Islet of Langerhans (tissue), 1 donor: ENCODE results near the gene CPSF2.

Experiments
- FAIRE-seq: peaks from one replicate; lab custom pipeline; 2011; peaks lifted over from hg19 to GRCh38; lab: Jason Lieb, UNC

CPSF2 gene

GRCh38 chr14:92121670-92122350 lies at the start of gene CPSF2, which contains the start of gene NDUFB1:
Gene CPSF2, plus strand, starts transcription at chr14:92121969. Its CDS starts 9,016 bp downstream, at chr14:92130985.
Gene NDUFB1, minus strand, starts transcription at chr14:92121706. Its CDS starts 4,069 bp downstream, at chr14:92117637.
- no peak for FAIRE-seq

- FAIRE-seq, result no peak
Observed at GRCh38 chr14:92074555-92074954, 47.2 kb upstream of the CPSF2 start.

- no peak for FAIRE-seq
Observed at GRCh38 chr14:92088494-92088893, 33.3 kb upstream of the CPSF2 start.

GRCh38 chr14:92093320-92093719 lies 28.4 kb upstream of the CPSF2 start:
- FAIRE-seq, result no peak

GRCh38 chr14:92099802-92100201 lies 22.0 kb upstream of the CPSF2 start:
- no peak for FAIRE-seq

GRCh38 chr14:92103363-92103989 lies 18.3 kb upstream of the CPSF2 start:
- no peak for FAIRE-seq

- FAIRE-seq, result no peak
Observed at GRCh38 chr14:92105073-92105892, 16.5 kb upstream of the CPSF2 start.

GRCh38 chr14:92105893-92106142 lies 16.0 kb upstream of the CPSF2 start:
- no peak for FAIRE-seq

- FAIRE-seq, result peak; percentile 56
Observed at GRCh38 chr14:92106143-92106926, 15.4 kb upstream of the CPSF2 start, which contains the start of gene ATXN3. Gene ATXN3, minus strand, starts transcription at chr14:92106582. Its CDS starts 30 bp downstream, at chr14:92106552.

GRCh38 chr14:92108345-92109254 lies 13.2 kb upstream of the CPSF2 start:
- FAIRE-seq, result no peak

- no peak for FAIRE-seq
Observed at GRCh38 chr14:92109490-92109889, 12.3 kb upstream of the CPSF2 start.

GRCh38 chr14:92121207-92121669 lies 531 bp upstream of the CPSF2 start:
- no peak for FAIRE-seq

GRCh38 chr14:92122351-92122677 lies 545 bp downstream of the CPSF2 start:
- no peak for FAIRE-seq

GRCh38 chr14:92122761-92123160 lies 992 bp downstream of the CPSF2 start:
- no peak for FAIRE-seq

- FAIRE-seq, result no peak
Observed at GRCh38 chr14:92134456-92134855, 12.7 kb downstream of the CPSF2 start.

GRCh38 chr14:92135269-92135668 lies 13.5 kb downstream of the CPSF2 start:
- FAIRE-seq, result peak; percentile 72

- FAIRE-seq, result no peak
Observed at GRCh38 chr14:92143309-92143708, 21.5 kb downstream of the CPSF2 start.

GRCh38 chr14:92143962-92144361 lies 22.2 kb downstream of the CPSF2 start:
- no peak for FAIRE-seq

GRCh38 chr14:92144708-92145107 lies 22.9 kb downstream of the CPSF2 start:
- FAIRE-seq, result no peak

GRCh38 chr14:92153581-92153980 lies 31.8 kb downstream of the CPSF2 start:
- no peak for FAIRE-seq

GRCh38 chr14:92154283-92154942 lies 32.6 kb downstream of the CPSF2 start:
- no peak for FAIRE-seq
